Small intestine (tissue), 7 donors: ENCODE results near the gene MCM10. TPM values are rescaled to one million over a fixed set of nuclear protein-coding genes. Genes with fewer than 3 reads are reported as not detected.

ENCODE experiments used
- DNase-seq, 2 donors: peaks; one replicate each; pipeline versions ENCODE4 v3.0.0 to v3.0.0-alpha.2; 2013
- FAIRE-seq: peaks from 2 replicates; lab custom pipeline; 2012; peaks lifted over from hg19 to GRCh38; lab: Jason Lieb, UNC
- H3K27ac ChIP-seq, 3 donors: one replicate each; pipeline ENCODE4 v1.5.1; 2013; ENCODE audit warnings: low read length in 2 of 3, mild to moderate bottlenecking in 2 of 3, control low read depth in 1 of 3, inconsistent platforms in 1 of 3, low read depth in 1 of 3, moderate library complexity in 1 of 3
- H3K27me3 ChIP-seq, 3 donors: one replicate each; pipeline ENCODE4 v1.6.1; 2013; ENCODE audit warnings: low read length in 3 of 3, inconsistent platforms in 1 of 3; ENCODE audit not compliant: control insufficient read depth in 3 of 3, insufficient read depth in 3 of 3
- H3K36me3 ChIP-seq, 3 donors: one replicate each; pipeline ENCODE4 v1.6.1; 2013; ENCODE audit warnings: low read length in 3 of 3, inconsistent platforms in 1 of 3, low read depth in 1 of 3, mild to moderate bottlenecking in 1 of 3, moderate library complexity in 1 of 3; ENCODE audit not compliant: control insufficient read depth in 3 of 3, insufficient read depth in 2 of 3
- H3K4me1 ChIP-seq, 3 donors: one replicate each; pipeline ENCODE4 v1.6.1; 2013; ENCODE audit warnings: low read length in 2 of 3, inconsistent platforms in 1 of 3, low read depth in 1 of 3, mild to moderate bottlenecking in 1 of 3, moderate library complexity in 1 of 3; ENCODE audit not compliant: control insufficient read depth in 3 of 3, insufficient read depth in 2 of 3
- H3K4me3 ChIP-seq, 3 donors: one replicate each; pipeline ENCODE4 v1.5.1; 2013; ENCODE audit warnings: low read length in 3 of 3, control low read depth in 1 of 3, inconsistent platforms in 1 of 3, low read depth in 1 of 3, mild to moderate bottlenecking in 1 of 3, moderate library complexity in 1 of 3
- H3K9me3 ChIP-seq, 2 donors: one replicate each; pipeline ENCODE4 v1.6.1; 2013; ENCODE audit warnings: low read depth in 1 of 2, low read length in 1 of 2; ENCODE audit not compliant: control insufficient read depth in 2 of 2, insufficient read depth in 1 of 2
- WGBS, 3 donors: extraction: QIAGEN DNeasy Blood & Tissue Kit; methylation state at CpG; one replicate each; pipeline ENCODE4 v1.1.7; 2013; 5-methylcytosine and 5-hydroxymethylcytosine counted together
- polyA plus RNA-seq, 4 donors: library from polyadenylated mRNA; stranded (reverse) in 3 of 4; unstranded in 1 of 4; fragments of 200-250 nt in 3 of 4; fragments of 120-200 nt in 1 of 4; gene quantifications; one replicate each; pipeline versions ENCODE4 v1.2.1 to v1.2.3, GENCODE V29; 2013
- donor health status: healthy with polysubstance abuse.
- donor health status: control.
- donor health status: control.
- donor health status: Bipolar disorder and iron deficiency.
- donor health status: healthy.

MCM10 gene
- polyA plus RNA-seq, 4 donors = 0.22 to 4.1 (median 1.9) TPM; not detected in 1

DNA sequence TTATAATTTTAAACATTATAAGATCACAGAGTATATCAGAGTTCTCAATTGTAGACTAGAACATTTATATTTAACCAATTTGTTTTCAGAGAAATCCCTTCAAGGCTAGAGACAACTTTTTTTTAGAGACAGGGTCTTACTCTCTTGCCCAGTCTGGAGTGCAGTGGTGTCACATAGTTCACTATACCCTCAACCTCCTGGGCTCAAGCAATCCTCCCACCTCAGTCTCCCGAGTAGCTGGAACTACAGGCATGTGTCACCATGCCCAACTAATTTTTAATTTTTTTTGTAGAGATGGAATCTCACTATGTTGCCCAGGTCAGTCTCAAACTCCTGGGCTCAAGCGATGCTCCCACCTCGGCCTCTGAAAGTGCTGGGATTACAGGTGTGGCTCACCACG is 57.5 kb downstream of the MCM10 start:
- FAIRE-seq = no peak
- no peak overlapping the region for H3K27ac ChIP-seq
- H3K4me3 ChIP-seq = no peak overlapping the region
- H3K4me1 ChIP-seq = no peaks in the 10 kb centered on the region
- H3K27me3 ChIP-seq = no peaks in the 10 kb centered on the region
- H3K9me3 ChIP-seq = peaks cover 0 to 8% of the 10 kb centered on the region in 2 donors
- 92 to 95% (median 93%) methylated on average over 4 of the region's 4 CpGs for WGBS, 3 donors
- H3K36me3 ChIP-seq = no peaks in the 10 kb centered on the region
- DNase-seq = no peak

DNA sequence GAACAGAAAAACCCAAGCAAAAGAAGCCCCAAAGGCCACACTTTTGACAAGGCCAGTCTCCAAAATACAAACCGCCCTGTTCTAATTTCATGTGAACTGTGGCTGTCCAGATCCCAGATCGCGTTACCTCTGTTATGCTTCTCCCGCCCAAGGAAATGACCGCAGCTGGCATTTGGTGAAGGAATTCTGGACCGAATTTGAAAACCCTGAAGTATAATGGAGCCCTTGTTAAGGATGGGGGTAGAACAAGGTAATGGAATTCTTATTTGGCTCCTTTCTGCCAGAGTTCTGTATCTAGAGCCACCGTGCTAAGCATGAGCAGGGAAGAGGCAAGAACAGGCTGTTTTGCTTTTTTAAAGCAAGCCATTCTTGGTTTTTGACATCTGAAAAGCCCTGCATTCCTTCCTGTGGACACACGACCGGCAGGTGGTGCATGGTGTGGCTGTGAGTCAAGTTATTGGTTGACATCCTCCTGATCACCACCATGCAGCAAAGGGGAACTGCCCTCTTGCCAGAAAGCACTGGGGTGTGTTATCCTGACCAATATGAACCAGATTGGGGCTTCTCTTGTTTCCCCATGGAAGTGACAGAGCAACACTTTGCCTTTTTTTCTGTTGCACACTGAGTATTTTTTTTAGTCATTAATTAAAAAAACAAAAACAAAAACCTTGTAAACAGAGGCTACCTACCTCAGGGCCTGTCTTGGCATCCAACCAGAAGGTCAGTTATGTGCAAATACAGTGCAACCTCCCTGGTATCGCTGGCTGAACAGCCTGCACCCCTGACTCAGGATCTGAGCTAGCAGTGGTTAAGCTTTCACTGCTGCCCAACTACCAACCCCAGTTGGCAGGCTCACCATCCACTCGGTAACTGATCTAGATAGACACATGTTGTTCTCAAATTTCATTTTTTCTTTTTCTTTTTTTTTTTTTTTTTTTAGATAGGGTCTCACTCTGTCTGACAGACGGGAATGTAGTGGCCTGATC is 58.6 kb downstream of the MCM10 start:
- Histone ChIP-seq H3K4me1 (no peaks in the 10 kb centered on the region), H3K27ac (no peak overlapping the region), H3K4me3 (no peak overlapping the region), H3K36me3 (no peaks in the 10 kb centered on the region), H3K27me3 (no peaks in the 10 kb centered on the region), H3K9me3 (peaks cover 0 to 8% of the 10 kb centered on the region in 2 donors)
- FAIRE-seq (no peak), DNase-seq (peak; percentile 19 to 42)
- 68 to 72% (median 71%) methylated on average over 12 of the region's 12 CpGs for WGBS, 3 donors

DNA sequence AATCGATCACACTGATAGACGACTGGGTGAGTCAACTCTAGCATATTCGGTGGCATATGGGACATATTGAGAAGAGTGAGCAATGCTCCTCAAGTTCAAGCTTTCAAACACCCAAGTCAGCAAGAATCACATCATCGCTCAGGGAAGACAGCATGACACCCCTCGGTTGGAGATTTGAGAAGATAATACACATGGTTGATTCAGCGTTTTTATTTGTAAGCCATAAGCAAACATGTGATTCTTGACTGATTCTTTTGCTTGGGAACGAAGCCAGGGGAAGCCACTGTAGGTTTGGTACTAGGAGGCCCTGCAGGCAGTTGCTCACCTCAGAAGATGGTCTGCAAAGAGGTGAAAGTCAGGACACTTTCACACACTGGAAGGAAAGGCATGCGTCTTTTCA is 60.2 kb downstream of the MCM10 start:
- Histone ChIP-seq H3K27ac (no peak overlapping the region), H3K4me3 (no peak overlapping the region), H3K9me3 (peaks cover 0 to 8% of the 10 kb centered on the region in 2 donors), H3K27me3 (no peaks in the 10 kb centered on the region), H3K36me3 (no peaks in the 10 kb centered on the region), H3K4me1 (no peaks in the 10 kb centered on the region)
- 89 to 91% (median 89%) methylated on average over 8 of the region's 8 CpGs for WGBS, 3 donors
- FAIRE-seq (no peak), DNase-seq (no peak)

DNA sequence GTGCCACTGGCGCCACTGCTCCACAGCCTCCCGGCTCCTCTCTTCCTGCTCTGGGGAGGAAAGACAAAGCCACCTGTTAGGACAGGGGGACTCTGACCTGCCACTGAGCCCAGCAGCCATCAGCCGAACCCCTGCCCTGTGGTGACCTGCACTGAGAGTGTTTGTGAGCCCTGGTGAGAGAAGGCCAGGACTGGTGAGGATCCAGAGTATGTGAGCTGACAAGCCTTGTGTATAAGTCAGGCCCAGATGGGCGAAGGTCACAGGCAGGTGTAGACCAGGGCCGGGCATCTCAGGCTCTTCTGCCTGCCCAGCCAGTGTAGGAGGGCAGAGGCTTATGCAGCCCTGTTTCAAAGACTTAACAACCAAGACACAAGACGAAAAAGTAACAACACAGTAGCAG is 60.8 kb downstream of the MCM10 start:
- 60 to 82% (median 66%) methylated on average over 6 of the region's 6 CpGs for WGBS, 3 donors
- no peaks in the 10 kb centered on the region for H3K36me3 ChIP-seq

DNA sequence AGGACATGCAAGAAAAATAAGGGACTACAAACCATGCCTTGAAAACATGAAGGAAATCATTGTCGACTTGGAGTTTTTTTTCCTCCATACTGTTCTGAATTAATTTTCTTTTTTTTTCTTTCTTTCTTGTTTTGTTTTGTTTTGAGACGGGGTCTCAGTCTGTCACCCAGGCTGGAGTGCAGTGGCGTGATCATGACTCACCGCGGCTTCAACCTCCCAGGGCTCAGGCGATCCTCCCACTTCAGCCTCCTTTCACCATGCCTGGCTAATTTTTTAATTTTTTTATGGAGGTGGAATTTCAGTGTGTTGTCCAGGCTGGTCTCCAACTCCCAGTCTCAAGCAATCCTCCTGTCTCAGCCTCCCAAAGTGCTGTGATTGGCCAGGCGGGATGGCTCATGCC is 61.2 kb downstream of the MCM10 start:
- Histone ChIP-seq H3K4me1 (no peaks in the 10 kb centered on the region), H3K4me3 (no peak overlapping the region), H3K27me3 (no peaks in the 10 kb centered on the region), H3K36me3 (no peaks in the 10 kb centered on the region), H3K9me3 (peaks cover 0 to 8% of the 10 kb centered on the region in 2 donors), H3K27ac (no peak overlapping the region)
- DNase-seq = no peak
- WGBS, 3 donors = 95 to 96% (median 96%) methylated on average over 7 of the region's 7 CpGs
- FAIRE-seq = no peak

More for the DNA sequence above, 60.8 kb downstream of the MCM10 start:
- H3K4me1 ChIP-seq = no peaks in the 10 kb centered on the region
- H3K27me3 ChIP-seq = no peaks in the 10 kb centered on the region
- no peak overlapping the region for H3K27ac ChIP-seq
- H3K4me3 ChIP-seq = no peak overlapping the region
- peak in 1 of 2 donors; percentile 27 for DNase-seq
- H3K9me3 ChIP-seq = peaks cover 0 to 8% of the 10 kb centered on the region in 2 donors
- FAIRE-seq = no peak

DNA sequence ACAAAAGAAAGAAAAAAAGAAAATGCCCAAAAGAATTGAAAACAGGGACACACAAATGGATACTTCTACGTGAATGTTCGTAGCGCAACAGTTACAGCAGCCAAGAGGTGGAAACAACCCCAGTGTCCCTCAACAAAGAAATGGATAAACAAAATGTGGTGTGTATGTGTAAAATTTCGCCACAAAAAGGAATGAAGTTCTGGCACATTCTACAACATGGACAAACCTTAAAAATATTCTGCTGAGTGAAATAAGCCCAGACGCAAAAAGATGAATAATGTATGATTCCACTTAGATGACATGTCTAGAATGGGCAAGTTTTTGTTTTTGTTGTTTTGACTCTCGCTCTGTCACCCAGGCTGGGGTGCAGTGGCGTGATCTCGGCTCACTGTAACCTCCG is 61.9 kb downstream of the MCM10 start:
- H3K4me1 ChIP-seq = no peaks in the 10 kb centered on the region
- H3K27ac ChIP-seq = no peak overlapping the region
- H3K4me3 ChIP-seq = no peak overlapping the region
- H3K27me3 ChIP-seq = no peaks in the 10 kb centered on the region
- FAIRE-seq (no peak), DNase-seq (no peak)
- peaks cover 0 to 8% of the 10 kb centered on the region in 2 donors for H3K9me3 ChIP-seq
- WGBS, 3 donors = 87 to 95% (median 91%) methylated on average over 9 of the region's 9 CpGs
- H3K36me3 ChIP-seq = no peaks in the 10 kb centered on the region

DNA sequence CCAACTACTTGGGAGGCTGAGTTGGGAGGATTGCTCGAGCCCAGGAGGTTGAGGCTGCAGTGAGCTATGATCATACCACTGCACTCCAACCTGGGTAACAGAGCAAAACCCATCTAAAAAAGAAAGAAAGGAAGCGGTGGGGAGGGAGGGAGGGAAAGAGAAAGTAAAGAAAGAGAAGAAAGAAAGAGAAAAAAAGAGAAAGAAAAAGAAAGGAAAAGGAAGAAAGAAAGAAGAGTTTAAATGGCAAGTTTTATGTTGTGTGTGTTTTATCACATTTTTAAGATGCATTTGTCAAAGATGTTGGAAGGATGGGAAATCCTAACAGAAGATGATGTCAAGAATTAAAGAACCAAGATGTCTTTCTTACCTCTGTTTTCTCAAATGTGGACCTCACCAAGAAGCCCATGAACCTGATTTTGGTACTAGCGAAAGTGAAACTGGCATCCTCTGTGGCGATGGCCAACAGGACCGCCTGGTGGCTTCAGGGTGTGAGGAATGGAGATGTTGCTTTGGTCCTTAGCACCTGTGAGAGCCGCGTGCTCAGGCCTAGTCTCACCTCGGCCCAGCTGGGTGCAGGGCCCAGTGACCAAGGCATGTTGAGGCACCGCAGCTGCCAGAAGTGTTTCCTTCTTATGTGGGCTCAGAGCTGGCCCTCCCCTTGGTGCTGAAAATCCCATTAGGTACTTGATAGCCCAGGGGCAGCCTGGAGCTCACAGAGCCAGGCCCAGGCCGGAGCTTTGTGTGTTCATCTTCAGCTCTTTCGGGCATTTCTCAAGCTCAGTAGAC is 63.0 kb downstream of the MCM10 start:
- H3K36me3 ChIP-seq = no peaks in the 10 kb centered on the region
- DNase-seq (no peak), FAIRE-seq (no peak)
- no peak overlapping the region for H3K27ac ChIP-seq
- peaks cover 0 to 5% of the 10 kb centered on the region in 2 donors for H3K9me3 ChIP-seq
- WGBS, 3 donors = 82 to 93% (median 91%) methylated on average over 11 of the region's 11 CpGs
- no peak overlapping the region for H3K4me3 ChIP-seq
- no peaks in the 10 kb centered on the region for H3K27me3 ChIP-seq
- no peaks in the 10 kb centered on the region for H3K4me1 ChIP-seq

DNA sequence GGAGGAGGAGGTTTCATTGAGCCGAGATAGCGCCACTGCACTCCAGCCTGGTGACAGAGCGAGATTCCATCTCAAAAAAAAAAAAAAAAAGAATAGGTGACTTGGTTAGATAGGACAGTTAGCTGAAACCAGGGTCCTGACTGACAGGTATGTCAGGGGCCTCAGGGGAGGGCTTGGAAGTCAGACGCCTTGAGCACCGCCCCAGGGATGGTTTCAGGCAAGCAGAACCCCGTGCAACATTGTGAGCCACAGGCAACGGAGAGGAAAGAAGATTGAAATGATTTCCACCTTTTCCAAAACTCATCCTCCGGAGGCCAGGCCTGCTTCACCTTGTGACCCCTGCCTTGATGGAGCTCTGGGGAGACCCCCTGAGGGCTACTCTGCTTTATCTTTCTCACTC is 64.2 kb downstream of the MCM10 start:
- Histone ChIP-seq H3K4me1 (no peaks in the 10 kb centered on the region), H3K9me3 (no peaks in the 10 kb centered on the region), H3K36me3 (no peaks in the 10 kb centered on the region), H3K27me3 (no peaks in the 10 kb centered on the region), H3K4me3 (no peak overlapping the region), H3K27ac (no peak overlapping the region)
- DNase-seq (no peak), FAIRE-seq (no peak)
- 90 to 96% (median 93%) methylated on average over 8 of the region's 8 CpGs for WGBS, 3 donors
